Tibial nerve (tissue), 4 donors: ENCODE data around the gene NDUFAF7. TPM values are rescaled to one million over a fixed set of nuclear protein-coding genes. Genes with fewer than 3 reads are reported as not detected.
"Not testable (repeated sequence)": the region's sequence is repeated elsewhere in the genome, so short reads cannot be mapped to it uniquely, and the experiment has no call there.

Experiments used
- DNase-seq, 2 donors: peaks; one replicate each; pipeline ENCODE4 v3.0.0-alpha.2; 2019; ENCODE audit warnings: low spot score in 2 of 2
- H3K27ac ChIP-seq, 4 donors: fragments of 200-600 bp; sonication (generic) in 3 of 4; one replicate each; pipeline ENCODE4 v1.5.1; 2017 to 2019; ENCODE audit warnings: mild to moderate bottlenecking in 1 of 4
- H3K27me3 ChIP-seq, 2 donors: fragments of 200-600 bp; sonication (generic) in 1 of 2; one replicate each; pipeline versions ENCODE4 v1.5.1 to v1.6.0; 2017 to 2019
- H3K36me3 ChIP-seq, 3 donors: fragments of 200-600 bp; sonication (generic); one replicate each; pipeline ENCODE4 v1.5.1; 2018 to 2019
- H3K4me1 ChIP-seq, 4 donors: fragments of 200-600 bp; sonication (generic) in 3 of 4; one replicate each; pipeline ENCODE4 v1.5.1; 2017 to 2019
- H3K4me3 ChIP-seq, 4 donors: fragments of 200-600 bp; sonication (generic) in 3 of 4; one replicate each; pipeline ENCODE4 v1.5.1; 2017 to 2019; ENCODE audit warnings: mild to moderate bottlenecking in 1 of 4, moderate library complexity in 1 of 4
- H3K9me3 ChIP-seq, 4 donors: fragments of 200-600 bp; sonication (generic) in 3 of 4; one replicate each; pipeline ENCODE4 v1.5.1; 2017 to 2019
- EP300 ChIP-seq, 2 donors: sonication (generic); formaldehyde crosslinking; IDR thresholded peaks; one replicate each; pipeline ENCODE4 v1.6.1; 2017; ENCODE audit warnings: antibody characterized with exemption in 2 of 2, mild to moderate bottlenecking in 1 of 2
- POLR2A ChIP-seq, 2 donors: fragments of 450-650 bp; IDR thresholded peaks; one replicate each; pipeline ENCODE4 v1.6.1; 2017; ENCODE audit warnings: antibody characterized with exemption in 2 of 2, mild to moderate bottlenecking in 2 of 2, moderate library complexity in 2 of 2
- WGBS, 2 donors: methylation state at CpG; one replicate each; pipeline ENCODE4 v1.1.5; 2018; 5-methylcytosine and 5-hydroxymethylcytosine counted together
- total RNA-seq, 4 donors: library from RNA; depleted of rRNA; stranded (reverse); fragments of >200 nt; gene quantifications; one replicate each; pipeline ENCODE4 v1.1.0, GENCODE V29; 2016
- TF ChIP-seq, protein P1 (sequence below), 5 experiments: fragments of 200-600 bp in 3 of 5; fragments of 450-650 bp in 2 of 5; sonication (generic) in 3 of 5; IDR thresholded peaks; one replicate each; pipeline ENCODE4 v1.5.1; 2016 to 2019; ENCODE audit warnings: antibody characterized with exemption in 5 of 5, mild to moderate bottlenecking in 3 of 5, moderate library complexity in 2 of 5

Gene NDUFAF7
- total RNA-seq, 4 donors from 2014 or later, result 14.7 to 23.4 (median 19.1) TPM

DNA sequence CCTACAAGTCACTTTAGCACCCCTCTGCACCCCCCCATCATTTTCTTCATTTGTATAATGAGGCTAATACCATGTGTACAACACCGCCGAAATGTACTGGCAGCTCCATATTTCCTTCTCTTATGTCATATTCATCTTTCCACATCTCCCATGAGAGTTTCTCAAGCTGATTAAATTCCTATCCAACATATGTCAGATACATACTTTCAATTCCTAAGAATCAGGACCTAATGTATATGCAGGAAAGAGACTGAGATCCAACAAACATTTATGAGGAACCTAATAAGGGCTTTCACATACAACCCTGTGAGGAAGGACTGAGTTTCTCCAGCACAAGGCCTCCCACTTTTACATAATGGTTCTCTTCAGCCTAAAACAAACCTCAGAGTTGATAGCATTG, 51.3 kb downstream of the NDUFAF7 start:
- WGBS, 2 donors, result 89 to 93% methylated on average over 2 of the region's 2 CpGs

GRCh38 chr2:37283207-37283606, 51.7 kb downstream of the NDUFAF7 start:
- 91 to 97% methylated on average over 2 of the region's 2 CpGs for WGBS, 2 donors
- TF ChIP-seq POLR2A (IDR thresholded peaks at IDR 0.05), result no peak
- TF ChIP-seq EP300 (IDR thresholded peaks at IDR 0.05), result no peak
- TF ChIP-seq, protein P1, sequence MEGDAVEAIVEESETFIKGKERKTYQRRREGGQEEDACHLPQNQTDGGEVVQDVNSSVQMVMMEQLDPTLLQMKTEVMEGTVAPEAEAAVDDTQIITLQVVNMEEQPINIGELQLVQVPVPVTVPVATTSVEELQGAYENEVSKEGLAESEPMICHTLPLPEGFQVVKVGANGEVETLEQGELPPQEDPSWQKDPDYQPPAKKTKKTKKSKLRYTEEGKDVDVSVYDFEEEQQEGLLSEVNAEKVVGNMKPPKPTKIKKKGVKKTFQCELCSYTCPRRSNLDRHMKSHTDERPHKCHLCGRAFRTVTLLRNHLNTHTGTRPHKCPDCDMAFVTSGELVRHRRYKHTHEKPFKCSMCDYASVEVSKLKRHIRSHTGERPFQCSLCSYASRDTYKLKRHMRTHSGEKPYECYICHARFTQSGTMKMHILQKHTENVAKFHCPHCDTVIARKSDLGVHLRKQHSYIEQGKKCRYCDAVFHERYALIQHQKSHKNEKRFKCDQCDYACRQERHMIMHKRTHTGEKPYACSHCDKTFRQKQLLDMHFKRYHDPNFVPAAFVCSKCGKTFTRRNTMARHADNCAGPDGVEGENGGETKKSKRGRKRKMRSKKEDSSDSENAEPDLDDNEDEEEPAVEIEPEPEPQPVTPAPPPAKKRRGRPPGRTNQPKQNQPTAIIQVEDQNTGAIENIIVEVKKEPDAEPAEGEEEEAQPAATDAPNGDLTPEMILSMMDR (IDR thresholded peaks at IDR 0.05), result no peak
- no peak overlapping the region for H3K27ac ChIP-seq
- no peaks in the 10 kb centered on the region for H3K27me3 ChIP-seq
- no peaks in the 10 kb centered on the region for H3K9me3 ChIP-seq
- H3K4me1 ChIP-seq, result no peaks in the 10 kb centered on the region
- peaks cover 0 to 72% (median 11%) of the 10 kb centered on the region in 3 donors for H3K36me3 ChIP-seq
- no peak overlapping the region for H3K4me3 ChIP-seq
- no peak for DNase-seq

More for the DNA sequence above, 51.3 kb downstream of the NDUFAF7 start:
- no peaks in the 10 kb centered on the region for H3K27me3 ChIP-seq
- no peaks in the 10 kb centered on the region for H3K9me3 ChIP-seq
- no peak overlapping the region for H3K27ac ChIP-seq
- no peaks in the 10 kb centered on the region for H3K4me1 ChIP-seq
- no peak for DNase-seq
- H3K36me3 ChIP-seq, result peaks cover 0 to 72% (median 11%) of the 10 kb centered on the region in 3 donors
- TF ChIP-seq POLR2A (IDR thresholded peaks at IDR 0.05), result no peak
- TF ChIP-seq EP300 (IDR thresholded peaks at IDR 0.05), result no peak
- H3K4me3 ChIP-seq, result no peak overlapping the region

- DNase-seq, result no peak
- no peak overlapping the region for H3K4me3 ChIP-seq
- TF ChIP-seq, protein P1 (IDR thresholded peaks at IDR 0.05), result no peak
- TF ChIP-seq EP300 (IDR thresholded peaks at IDR 0.05) (no peak), POLR2A (IDR thresholded peaks at IDR 0.05) (no peak)
- H3K4me1 ChIP-seq, result no peaks in the 10 kb centered on the region
- peaks cover 0 to 76% (median 11%) of the 10 kb centered on the region in 3 donors for H3K36me3 ChIP-seq
- H3K27me3 ChIP-seq, result no peaks in the 10 kb centered on the region
- no peaks in the 10 kb centered on the region for H3K9me3 ChIP-seq
- no peak overlapping the region for H3K27ac ChIP-seq
Observed at GRCh38 chr2:37284381-37284780, 52.9 kb downstream of the NDUFAF7 start.

DNA sequence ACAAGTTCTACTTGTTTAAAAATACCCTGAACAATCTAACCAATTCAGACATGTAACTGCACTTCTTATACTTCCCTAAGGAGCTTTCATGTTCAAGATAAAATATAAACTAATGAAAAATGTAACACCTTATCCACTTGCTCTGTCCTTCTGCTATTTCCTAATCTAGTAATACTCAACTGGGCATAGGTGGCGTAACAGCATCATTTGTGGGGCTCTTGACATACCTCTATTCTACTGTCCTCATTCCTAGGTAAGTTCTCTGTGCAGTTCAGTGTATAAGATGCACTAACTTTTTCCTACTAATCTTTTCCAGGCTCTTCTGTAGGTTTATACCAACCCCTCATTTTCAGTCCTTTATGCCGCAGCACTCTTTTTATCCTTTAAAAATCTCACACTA, 56.5 kb downstream of the NDUFAF7 start:
- no peak for DNase-seq
- Histone ChIP-seq H3K4me3 (no peak overlapping the region), H3K36me3 (peaks cover 0 to 62% (median 0%) of the 10 kb centered on the region in 3 donors), H3K27ac (no peak overlapping the region), H3K9me3 (no peaks in the 10 kb centered on the region), H3K27me3 (no peaks in the 10 kb centered on the region), H3K4me1 (no peaks in the 10 kb centered on the region)
- WGBS, 2 donors, result 96 to 98% methylated on average over 2 of the region's 2 CpGs
- TF ChIP-seq POLR2A (IDR thresholded peaks at IDR 0.05) (no peak), EP300 (IDR thresholded peaks at IDR 0.05) (no peak)
- TF ChIP-seq, protein P1 (IDR thresholded peaks at IDR 0.05), result no peak

DNA sequence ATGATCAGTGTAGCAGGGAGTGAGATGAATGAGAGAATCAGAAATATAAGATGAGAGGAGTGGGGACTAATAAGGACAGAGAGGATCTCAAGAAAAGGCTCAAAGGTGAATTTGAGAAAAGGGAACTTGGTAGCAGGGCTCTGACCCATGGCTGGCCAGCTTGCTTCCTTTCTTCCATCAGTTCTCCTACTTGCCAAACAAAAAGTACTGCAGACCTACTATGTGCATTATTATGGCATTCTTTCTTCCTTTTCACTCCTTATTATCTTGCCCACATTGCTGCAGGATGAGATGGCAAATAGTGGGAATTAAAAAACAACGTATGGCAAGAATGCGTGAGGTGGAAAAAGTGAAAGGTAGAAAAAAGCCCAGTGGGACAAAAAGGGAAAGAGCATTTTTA, 60.2 kb downstream of the NDUFAF7 start:
- H3K9me3 ChIP-seq, result no peaks in the 10 kb centered on the region

DNA sequence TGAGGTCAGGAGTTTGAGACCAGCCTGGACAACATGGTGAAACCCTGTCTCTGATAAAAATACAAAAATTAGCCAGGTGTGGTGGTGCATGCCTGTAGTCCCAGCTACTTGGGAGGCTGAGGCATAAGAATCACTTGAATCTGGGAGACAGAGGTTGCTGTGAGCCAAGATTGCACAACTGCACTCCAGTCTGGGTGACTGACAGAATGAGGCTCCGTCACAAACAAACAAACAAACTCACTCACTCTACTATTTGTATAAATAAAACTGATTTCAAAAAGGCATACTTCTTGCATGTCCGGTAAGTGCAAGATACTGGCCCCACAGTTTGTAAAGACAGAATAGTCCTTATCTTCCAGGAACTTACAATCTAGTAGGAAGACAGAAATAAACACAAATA, 63.4 kb downstream of the NDUFAF7 start:
- H3K9me3 ChIP-seq, H3K27me3 ChIP-seq, H3K4me1 ChIP-seq, H3K27ac ChIP-seq, DNase-seq, H3K4me3 ChIP-seq: not testable (repeated sequence)
- peaks cover 0 to 17% (median 0%) of the 10 kb centered on the region in 3 donors for H3K36me3 ChIP-seq
- 94 to 97% methylated on average over 2 of the region's 2 CpGs for WGBS, 2 donors

More for the DNA sequence above, 60.2 kb downstream of the NDUFAF7 start:
- TF ChIP-seq, protein P1 (IDR thresholded peaks at IDR 0.05), result no peak
- no peak for DNase-seq
- no peak overlapping the region for H3K4me3 ChIP-seq
- WGBS, 2 donors, result 92% methylated on average over 2 of the region's 2 CpGs
- H3K27me3 ChIP-seq, result no peaks in the 10 kb centered on the region
- H3K27ac ChIP-seq, result no peak overlapping the region
- H3K4me1 ChIP-seq, result no peaks in the 10 kb centered on the region
- peaks cover 0 to 44% (median 0%) of the 10 kb centered on the region in 3 donors for H3K36me3 ChIP-seq
